Umbilical cord (tissue), 2 donors: ENCODE results near the gene MGAT5B. TPM values are rescaled to one million over a fixed set of nuclear protein-coding genes. Genes with fewer than 3 reads are reported as not detected.
A peak's percentile ranks its signal among the peaks of the same experiment; 100 is the strongest.
"Not testable (repeated sequence)": the region's sequence is repeated elsewhere in the genome, so short reads cannot be mapped to it uniquely, and the experiment has no call there.

Experiments used
- DNase-seq: peaks from one replicate; pipeline ENCODE4 v3.0.0-alpha.2; 2015; ENCODE audit warnings: low spot score
- total RNA-seq: library from RNA; depleted of rRNA; stranded (reverse); fragments of >200 nt; gene quantifications from one replicate; pipeline ENCODE4 v1.2.3, GENCODE V29; 2014; ENCODE audit warnings: low replicate concordance; ENCODE audit not compliant: insufficient read depth

The MGAT5B gene
- total RNA-seq, 1 donor from 2014 or later = not detected

DNA sequence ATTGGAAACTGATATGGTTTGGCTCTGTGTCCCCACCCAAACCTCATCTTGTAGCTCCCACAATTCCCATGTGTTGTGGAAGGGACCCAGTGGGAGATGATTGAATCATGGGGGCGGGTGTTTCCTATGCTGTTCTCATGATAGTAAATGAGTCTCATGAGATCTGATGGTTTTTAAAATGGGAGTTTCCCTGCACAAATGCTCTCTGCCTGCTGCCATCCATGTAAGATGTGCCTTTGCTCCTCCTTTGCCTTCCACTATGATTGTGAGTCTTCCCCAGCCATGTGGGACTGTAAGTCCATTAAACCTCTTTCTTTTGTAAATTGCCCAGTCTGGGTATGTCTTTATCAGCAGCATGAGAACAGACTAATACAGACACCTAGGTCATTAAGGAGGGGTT, 109.8 kb downstream of the MGAT5B start:
- DNase-seq = not testable (repeated sequence)

DNA sequence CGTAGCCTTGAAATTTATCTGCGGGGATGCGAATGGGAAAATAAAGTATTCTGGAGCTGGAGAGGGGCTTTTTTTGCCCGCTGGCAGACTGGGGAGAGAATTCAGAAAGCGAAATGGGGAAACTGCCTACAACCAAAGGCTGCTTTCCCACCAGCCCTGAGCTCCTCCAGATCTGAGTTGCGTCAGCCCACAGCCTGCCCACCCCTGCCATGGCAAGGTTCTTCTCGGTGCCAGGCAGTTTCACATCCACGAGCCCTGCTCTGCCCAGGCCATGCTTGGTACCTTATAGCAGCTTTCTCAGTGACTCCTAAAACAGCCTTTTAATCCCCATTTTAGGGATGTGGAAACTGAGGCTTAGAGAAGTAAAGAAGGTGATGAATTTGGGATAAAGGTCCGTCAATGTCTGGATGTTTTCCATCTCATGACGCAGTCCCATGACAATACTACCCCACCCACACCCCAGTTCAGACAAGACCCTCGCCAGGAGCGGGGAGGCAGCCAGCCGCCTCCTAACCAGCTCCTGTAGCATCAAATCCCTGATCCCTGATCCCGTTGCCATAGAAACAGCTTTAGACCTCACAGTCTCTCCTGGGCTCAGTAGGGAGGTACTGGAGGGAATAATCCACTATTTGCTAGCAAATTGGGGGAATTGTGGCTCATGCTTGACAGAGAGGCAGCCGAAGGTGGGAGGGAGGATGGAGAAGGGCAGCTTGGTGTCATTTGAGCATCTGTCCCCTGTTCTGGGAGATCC, 113.5 kb downstream of the MGAT5B start:
- no peak for DNase-seq

DNA sequence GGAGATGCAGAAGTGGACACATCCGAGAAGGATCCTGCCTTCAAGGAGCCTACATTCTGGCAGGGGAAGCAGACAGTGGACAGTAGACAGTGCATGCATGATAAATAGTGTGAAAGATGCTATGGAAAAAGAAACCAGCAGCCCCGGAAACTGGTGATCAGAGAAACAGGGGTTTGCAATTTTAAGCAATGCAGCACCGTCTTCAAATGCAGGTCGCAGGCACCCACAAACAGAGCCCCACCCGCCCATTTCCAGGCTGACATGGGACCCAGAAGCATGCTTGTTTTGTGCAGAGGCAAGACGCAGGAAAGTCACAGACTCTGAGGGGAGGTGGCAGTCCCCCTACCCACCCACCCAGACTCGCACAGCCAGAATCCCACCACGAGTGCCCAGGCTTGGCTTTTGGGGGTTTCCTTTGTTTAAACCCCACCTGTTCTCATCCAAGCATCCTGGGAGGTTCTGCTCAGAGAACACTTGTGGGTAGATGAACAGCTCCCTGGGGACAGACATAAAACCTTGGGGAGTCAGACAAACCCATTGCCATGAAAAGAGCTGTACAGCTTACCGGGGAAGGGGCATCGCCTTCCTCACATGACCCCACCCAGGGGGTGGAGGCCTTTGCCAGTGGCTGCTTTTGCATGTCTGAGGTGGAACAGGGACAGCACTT, 114.3 kb downstream of the MGAT5B start:
- DNase-seq = no peak

DNA sequence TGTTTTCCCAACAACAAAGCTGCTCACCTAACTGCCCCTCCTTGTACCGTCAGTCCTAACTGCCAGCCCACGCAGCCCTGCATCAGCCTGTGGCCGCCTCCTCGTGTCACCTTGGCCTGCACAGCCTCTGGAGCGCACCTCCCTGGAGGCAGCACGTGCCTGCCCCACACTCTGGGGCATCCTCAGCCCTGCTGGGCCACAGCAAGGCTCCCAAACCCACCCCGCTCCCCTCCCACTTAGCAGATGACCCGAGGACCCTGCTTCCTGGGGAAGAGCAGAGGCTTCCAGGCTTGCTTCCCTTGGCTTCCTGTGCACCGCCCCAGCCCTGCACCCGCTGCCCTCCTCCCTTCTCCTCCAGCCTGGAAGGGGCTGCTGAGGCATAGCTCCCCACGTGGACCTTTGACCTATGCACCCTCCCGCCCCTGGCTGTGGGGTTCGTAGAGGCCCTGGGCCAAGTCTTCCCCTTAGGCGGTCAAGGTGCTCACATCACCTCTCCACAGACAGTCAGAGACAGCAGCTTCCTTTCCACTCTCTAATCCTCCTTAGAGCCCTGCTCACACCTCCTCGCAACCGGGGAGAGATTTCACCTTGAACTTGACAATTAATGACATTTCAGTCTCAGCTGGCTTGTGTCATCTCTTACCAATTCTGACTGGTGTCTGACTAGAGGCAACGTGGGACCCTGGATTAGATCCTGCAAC, 115.0 kb downstream of the MGAT5B start:
- DNase-seq = no peak

DNA sequence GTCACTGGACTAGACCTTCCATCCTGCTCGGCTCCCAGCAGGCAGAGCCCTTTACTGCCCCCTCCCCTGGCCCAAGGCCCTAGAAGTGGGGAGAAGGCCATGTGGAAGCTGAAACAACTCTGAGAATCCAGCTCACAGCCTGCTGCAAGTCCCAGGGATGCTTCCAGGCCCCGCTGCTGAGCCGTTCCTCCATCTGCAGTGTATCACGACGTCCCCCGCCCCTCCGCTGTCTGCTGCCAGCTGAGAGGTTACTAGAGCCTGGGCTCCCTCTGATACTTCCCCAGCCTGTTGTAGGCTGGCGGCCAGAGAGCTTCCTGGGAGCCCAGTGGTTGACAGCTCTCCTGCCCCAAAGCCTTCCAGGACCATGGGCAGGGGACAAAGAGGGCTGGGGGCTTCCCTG, 118.2 kb downstream of the MGAT5B start:
- peak; percentile 94 for DNase-seq

DNA sequence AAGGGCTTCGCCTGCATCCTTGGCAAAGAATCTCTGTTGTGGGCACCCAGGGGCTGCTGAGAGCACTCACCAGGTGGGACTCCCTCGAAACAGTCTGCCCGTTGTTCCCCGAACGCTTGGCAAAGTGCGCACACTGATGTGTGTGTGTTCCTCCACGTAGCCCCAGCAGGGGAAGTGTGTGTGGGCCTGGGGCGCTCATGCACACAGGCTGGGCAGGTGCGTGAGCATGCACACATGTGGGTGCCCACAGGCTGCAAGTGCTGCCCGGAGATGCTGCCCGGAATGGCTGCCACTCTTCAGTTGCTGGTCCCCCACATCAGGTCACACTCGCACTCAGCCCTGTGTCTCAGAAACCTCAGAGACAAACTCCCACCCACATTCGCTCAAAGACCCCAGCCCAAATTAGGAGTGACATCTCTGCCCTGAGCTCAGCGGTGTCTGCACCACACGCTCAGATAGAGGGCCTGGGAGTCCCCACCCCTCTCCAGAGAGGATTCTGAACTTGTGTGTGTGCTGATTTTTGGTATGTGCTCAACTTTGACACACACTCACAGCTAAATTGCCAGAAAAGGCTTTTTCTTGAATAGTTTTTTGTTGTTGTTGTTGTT, 119.4 kb downstream of the MGAT5B start:
- no peak for DNase-seq

DNA sequence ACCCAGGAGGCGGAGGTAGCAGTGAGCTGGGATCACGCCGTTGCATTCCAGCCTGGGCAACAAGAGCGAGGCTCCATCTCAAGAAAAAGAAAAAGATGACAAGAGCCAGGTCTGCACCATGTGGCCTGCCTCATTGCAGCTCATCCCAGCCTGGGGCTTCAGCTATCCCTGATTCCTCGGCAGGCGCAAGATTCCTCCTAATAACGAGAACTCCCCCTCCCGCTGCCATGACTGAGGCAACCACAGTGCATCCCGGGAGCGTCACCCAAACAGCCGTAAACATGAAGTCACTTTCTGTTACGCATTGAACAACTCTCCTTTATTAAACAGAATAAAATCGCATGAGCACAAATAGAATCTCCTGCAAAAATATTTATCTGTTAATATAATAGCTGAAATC, 120.6 kb downstream of the MGAT5B start:
- no peak for DNase-seq

DNA sequence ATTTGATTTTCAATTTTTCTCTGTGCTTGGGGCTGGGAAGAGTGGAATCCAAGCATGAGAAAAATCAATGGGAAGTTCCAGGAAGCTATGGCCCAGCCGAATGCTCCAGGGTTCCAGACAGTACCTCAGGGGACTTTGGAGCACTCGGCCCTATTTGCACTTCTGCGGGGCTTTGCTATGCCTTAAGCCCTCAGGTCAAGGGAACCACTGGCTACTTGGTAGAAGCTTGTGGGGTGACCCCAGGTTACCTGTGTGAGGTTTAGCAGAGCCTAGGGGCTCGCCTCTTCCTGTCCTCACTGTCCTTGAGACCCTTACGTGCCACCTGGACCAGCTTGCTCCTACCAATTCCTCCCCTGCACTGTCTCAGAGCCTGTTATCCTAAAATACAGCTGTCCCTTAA, 121.3 kb downstream of the MGAT5B start:
- DNase-seq = no peak

DNA sequence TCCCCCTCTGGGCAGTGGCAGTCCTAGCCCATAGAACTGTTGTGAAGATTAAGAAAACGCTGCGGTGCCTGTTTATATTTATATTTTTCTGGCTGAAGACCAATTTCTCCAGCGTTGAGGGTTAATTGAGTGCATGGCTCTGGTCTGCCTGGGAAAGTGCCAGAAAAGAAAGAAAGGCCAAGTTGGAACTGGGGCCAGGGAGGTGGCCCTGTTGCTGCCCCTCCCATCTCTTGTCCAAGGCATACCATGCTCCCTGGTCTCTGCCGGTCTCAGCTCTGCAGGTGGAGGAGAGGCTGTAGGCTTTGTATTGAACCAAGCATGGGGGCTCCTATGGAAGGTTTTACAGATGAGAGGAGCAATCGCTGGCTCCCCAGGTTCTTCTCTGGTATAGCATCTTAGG, 124.7 kb downstream of the MGAT5B start:
- DNase-seq = no peak

DNA sequence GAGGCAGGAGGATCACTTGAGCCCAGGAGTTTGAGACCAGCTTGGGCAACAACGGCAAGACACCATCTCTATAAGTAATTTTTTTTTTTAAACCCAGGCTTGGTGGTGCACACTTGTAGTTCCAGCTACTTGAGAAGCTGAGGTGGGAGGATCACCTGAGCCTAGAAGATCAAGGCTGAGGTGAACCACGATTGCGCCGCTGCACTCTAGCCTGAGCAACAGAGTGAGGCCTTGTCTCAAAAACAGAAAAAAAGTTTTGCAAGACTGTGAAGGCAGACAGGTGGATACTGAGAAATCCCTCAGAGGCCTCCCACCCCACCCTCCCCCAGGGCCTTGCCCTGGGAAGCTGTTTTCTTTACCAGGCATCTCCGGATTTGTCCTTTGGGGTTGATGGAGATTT, 125.4 kb downstream of the MGAT5B start:
- DNase-seq = no peak

DNA sequence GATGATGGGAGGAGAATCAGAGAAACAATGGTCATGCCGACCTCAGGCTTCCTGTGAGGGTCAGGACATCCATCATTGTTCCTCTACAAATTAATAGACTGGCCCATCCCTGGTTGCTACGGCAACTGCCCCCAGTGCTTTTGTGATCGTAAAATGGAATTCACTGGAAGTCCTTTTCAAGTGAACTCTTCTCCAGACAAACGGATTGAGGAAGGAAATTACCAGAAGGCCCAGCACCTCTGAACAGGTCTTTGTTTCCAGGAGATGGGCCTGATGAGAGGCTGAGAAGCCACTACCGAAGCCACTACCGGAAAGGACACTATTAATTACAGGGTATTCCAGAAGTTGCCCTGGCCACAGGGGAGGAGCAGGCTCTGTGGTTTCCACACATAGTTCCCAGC, 126.0 kb downstream of the MGAT5B start:
- DNase-seq = no peak

DNA sequence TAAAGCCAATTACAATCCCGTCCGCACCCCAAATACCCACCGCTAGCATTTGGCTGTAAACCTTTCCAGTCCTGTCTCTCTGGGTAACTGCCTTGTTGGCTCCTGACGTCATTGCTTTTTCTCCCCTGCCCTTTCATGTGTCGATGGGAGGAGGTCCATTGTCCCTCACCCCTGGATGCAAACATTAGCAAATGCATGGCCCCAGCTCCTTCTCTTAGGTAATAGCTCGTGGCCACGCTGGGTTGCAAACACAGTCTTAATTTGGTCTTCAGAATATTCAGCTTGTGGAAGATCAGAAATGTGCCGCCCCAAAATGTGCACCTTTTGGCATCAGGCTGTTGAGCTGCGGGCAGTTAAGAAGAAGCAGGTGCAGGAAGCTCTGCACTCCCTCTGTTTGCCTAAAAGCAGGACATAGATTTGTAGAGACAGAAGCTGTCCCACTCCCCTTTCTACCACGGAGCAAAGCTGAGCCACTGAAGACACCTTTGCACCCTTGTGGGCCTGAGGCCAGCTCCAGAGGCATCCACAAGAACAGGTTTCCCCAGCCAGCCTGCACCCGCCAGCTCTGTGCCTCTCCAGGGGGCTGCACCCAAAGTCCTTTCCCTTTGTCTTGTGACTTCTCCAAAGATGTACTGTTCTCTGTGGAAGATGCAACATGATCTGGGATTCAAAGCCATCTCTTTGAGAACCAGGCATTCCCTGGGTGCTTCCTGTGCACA, 127.3 kb downstream of the MGAT5B start:
- no peak for DNase-seq

DNA sequence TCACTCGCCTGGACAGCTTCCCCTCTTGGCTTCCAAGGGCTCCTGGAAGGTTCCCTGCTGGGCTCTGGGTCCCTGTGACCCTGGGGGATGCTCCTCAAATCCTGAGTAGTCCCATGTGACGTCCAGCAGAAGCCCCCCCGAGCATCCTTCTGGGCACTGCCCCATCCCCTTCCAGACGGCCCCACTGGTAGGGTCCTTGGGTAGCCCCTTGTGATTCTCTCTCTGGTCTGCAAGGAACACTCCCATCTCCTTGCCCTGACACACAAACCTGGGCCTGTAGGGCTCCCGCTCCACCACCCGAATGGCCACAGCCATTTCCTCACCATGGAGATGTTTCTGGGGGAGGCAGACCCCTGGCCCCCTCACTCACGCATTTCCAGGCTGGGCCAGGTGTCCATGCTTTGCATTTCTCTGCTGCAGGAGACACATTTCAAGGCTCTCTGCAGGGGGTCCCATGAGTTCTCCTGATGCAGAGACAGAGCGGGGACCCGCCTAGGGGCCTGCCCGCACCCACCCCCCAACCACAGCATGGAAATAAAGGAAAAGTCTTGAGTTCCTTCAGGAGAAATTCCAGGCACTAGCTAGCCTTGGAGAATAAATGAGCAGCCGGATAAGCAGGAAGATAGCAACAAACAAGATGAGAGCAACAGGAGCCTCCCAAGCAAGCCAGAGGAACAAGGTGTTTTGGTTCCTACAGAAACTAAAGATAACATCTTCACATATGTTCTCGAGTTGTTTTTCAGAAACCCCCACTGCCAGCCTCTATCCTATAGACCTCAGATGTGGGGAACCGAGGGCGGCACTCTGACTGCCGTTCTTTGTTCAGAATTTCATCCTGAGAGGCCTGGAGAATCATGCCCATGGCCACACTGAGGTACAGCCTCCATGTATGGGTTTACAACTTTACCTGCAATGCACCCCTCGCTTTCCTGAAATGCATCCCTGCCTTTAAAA, 128.8 kb downstream of the MGAT5B start:
- no peak for DNase-seq

DNA sequence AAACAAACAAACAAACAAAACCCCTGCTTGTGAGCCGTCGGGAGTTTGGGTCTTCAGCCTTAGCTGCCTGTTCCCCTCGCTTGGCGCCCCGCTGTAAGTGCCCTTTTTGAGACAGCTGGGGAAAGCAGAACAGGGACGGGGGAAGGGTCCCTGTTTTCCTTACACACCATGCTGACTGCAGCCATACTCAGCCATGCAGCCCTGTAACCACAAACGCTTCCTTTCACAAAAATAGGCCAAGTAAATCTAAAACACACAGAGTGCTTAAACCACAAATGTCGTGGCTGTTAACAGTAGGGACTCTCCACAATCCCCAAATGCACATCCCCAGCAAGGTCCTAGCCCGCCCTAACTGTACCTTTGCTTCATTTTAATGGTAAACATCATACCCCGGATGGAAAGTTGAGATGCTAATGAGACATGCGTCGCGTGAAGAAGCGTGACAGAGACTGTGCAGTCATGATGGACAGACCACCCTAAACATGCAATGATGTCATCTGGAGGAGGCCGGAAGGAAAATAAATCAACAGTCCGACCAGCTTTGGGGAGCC, 129.9 kb downstream of the MGAT5B start:
- DNase-seq = no peak

DNA sequence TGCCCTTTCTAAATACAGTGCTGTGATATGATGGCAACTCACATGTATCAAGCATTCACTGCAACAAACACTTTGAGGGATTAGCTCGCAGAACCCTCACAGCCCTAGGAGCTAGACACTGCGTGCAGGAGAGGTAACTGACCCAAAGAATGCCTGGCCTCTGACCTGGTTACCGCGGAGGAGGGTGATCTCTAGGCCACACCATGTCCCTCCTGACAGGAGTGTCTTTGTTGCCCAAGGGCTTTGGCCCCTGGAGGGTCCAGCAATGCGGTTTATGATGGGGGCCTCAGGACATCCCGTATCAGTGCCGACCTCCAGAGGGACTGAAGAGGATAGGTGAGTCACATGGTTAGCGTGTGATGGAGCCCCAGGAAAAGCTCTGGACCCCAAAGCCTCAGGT, 130.6 kb downstream of the MGAT5B start:
- DNase-seq = no peak

Other genes starting within 250 kb of the MGAT5B start
- not detected for gene ST6GALNAC1, start 224.6 kb upstream of the MGAT5B start, total RNA-seq
- 321 TPM for gene MXRA7, start 157.4 kb upstream of the MGAT5B start, total RNA-seq
- 40.4 TPM for gene JMJD6, start 141.8 kb upstream of the MGAT5B start, total RNA-seq
- 16.9 TPM for gene METTL23, start 141.6 kb upstream of the MGAT5B start, total RNA-seq
- 70.5 TPM for gene SRSF2, start 131.1 kb upstream of the MGAT5B start, total RNA-seq
- gene MFSD11, start 130.3 kb upstream of the MGAT5B start, total RNA-seq = 55.9 TPM